Upper lobe of left lung (tissue), 6 donors: Measurements from ENCODE around the gene CAB39L. TPM values are rescaled to one million over a fixed set of nuclear protein-coding genes. Genes with fewer than 3 reads are reported as not detected.

Source experiments
- ATAC-seq, 2 donors: fragments of 200-7000 bp; cut with Tn5 transposase; one replicate each; pipeline ENCODE4 v1.9.1; 2022; ENCODE audit warnings: mild to moderate bottlenecking in 2 of 2, moderate library complexity in 2 of 2; ENCODE audit not compliant: low FRiP score in 2 of 2
- DNase-seq, 2 donors: peaks; one replicate each; pipeline ENCODE4 v3.0.0-alpha.2; 2019 to 2020
- H3K27ac ChIP-seq, 4 donors: fragments of 200-600 bp; sonication (generic); one replicate each; pipeline ENCODE4 v1.5.1; 2016 to 2019
- H3K27me3 ChIP-seq, 4 donors: fragments of 200-600 bp; sonication (generic); one replicate each; pipeline ENCODE4 v1.5.1; 2017 to 2019
- H3K36me3 ChIP-seq, 4 donors: fragments of 200-600 bp; sonication (generic); one replicate each; pipeline ENCODE4 v1.5.1; 2016 to 2019
- H3K4me1 ChIP-seq, 4 donors: fragments of 200-600 bp; sonication (generic); one replicate each; pipeline ENCODE4 v1.5.1; 2018 to 2019
- H3K4me3 ChIP-seq, 4 donors: fragments of 200-600 bp; sonication (generic); one replicate each; pipeline ENCODE4 v1.5.1; 2017 to 2019; ENCODE audit warnings: mild to moderate bottlenecking in 2 of 4, moderate library complexity in 1 of 4
- H3K9me3 ChIP-seq, 4 donors: fragments of 200-600 bp; sonication (generic); one replicate each; pipeline ENCODE4 v1.5.1; 2018 to 2019
- CTCF ChIP-seq, 6 experiments: fragments of 450-650 bp in 4 of 6; fragments of 200-600 bp in 2 of 6; sonication (generic) in 2 of 6; IDR thresholded peaks; one replicate each; pipeline ENCODE4 v1.5.1; 2016 to 2019; ENCODE audit warnings: antibody characterized with exemption in 6 of 6
- EP300 ChIP-seq, 4 donors: sonication (generic); formaldehyde crosslinking; IDR thresholded peaks; one replicate each; pipeline ENCODE4 v1.5.1; 2017; ENCODE audit warnings: antibody characterized with exemption in 4 of 4, control low read depth in 2 of 4
- POLR2A ChIP-seq, 4 donors: fragments of 450-650 bp; IDR thresholded peaks; one replicate each; pipeline ENCODE4 v1.5.1; 2016 to 2017; ENCODE audit warnings: antibody characterized with exemption in 4 of 4, mild to moderate bottlenecking in 2 of 4
- POLR2AphosphoS5 ChIP-seq, 2 donors: sonication (generic); formaldehyde crosslinking; IDR thresholded peaks; one replicate each; pipeline ENCODE4 v1.5.1; 2017; ENCODE audit warnings: antibody characterized with exemption in 2 of 2
- WGBS, 2 donors: methylation state at CpG; one replicate each; pipeline ENCODE4 v1.1.5; 2017 to 2018; 5-methylcytosine and 5-hydroxymethylcytosine counted together
- total RNA-seq, 6 donors: library from RNA; depleted of rRNA in 4 of 6; stranded (reverse); fragments of >200 nt in 4 of 6; gene quantifications; one replicate each; pipeline versions ENCODE4 v1.1.0 to v1.2.1, GENCODE V29; 2016 to 2021
- donor health status: DM: no; HTN: no; CAD: no; lungs with moderate emphysema.
- donor health status: DM: no; HTN: yes; CAD: no; lungs with severe emphysema.

Gene CAB39L
- total RNA-seq, 6 donors from 2014 or later = 12.5 to 49.2 (median 19.5) TPM

GRCh38 chr13:49446473-49446872, 2.6 kb upstream of the CAB39L start:
- Histone ChIP-seq H3K27me3 (no peaks in the 10 kb centered on the region), H3K36me3 (no peaks in the 10 kb centered on the region), H3K27ac (no peak overlapping the region), H3K9me3 (no peaks in the 10 kb centered on the region), H3K4me3 (no peak overlapping the region), H3K4me1 (peaks cover 9 to 27% (median 15%) of the 10 kb centered on the region in 4 donors)
- ATAC-seq (no peak), DNase-seq (no peak)
- TF ChIP-seq POLR2A (IDR thresholded peaks at IDR 0.05) = no peak
- no peak for TF ChIP-seq CTCF (IDR thresholded peaks at IDR 0.05)
- no peak for TF ChIP-seq EP300 (IDR thresholded peaks at IDR 0.05)
- TF ChIP-seq POLR2AphosphoS5 (IDR thresholded peaks at IDR 0.05) = no peak

DNA sequence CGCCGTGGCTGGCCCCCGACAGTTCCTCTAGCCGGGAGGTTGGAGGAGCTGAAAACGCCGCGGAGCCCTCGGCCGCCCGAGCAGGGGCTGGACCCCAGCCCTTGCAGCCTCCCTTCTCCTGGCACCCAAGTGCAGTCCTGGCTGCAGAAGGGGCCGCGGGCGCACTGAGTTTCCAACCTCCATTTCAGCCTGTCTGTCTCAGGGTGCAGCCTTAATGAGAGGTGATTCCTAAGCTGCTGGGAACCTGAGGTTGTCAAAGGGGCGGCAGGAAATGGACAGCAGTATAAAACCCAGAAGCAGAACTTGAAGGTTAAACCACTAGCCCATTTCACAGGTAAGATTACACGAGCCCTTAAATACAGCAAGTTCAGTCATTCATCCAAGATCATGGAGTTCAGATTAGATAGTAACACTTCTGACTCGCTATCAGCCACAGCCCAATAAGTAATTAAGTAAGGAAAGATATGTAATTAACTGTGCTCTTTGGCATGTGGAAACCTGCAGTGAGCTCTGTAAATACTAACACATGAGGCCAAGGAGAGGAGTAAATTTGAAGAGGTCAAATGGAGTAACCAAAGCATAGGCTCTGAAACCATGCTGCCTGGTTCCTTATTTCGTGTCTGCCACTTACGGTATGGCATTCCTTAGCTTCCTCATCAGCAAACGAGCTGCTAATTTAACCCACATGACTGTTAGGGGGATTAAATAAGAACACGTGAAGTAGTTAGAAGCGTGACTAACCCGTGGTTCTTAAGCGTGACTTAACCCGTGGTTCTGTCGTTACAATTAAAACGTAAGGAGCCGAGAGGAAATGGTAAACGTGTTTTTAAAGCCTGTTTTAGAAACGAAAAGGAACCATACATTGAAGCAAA, 896 bp upstream of the CAB39L start:
- WGBS, 2 donors = 1% methylated on average over 16 to 26 of the region's 29 CpGs
- Histone ChIP-seq H3K36me3 (no peaks in the 10 kb centered on the region), H3K4me3 (peak overlapping the region; percentile 76 to 78 (median 76))

DNA sequence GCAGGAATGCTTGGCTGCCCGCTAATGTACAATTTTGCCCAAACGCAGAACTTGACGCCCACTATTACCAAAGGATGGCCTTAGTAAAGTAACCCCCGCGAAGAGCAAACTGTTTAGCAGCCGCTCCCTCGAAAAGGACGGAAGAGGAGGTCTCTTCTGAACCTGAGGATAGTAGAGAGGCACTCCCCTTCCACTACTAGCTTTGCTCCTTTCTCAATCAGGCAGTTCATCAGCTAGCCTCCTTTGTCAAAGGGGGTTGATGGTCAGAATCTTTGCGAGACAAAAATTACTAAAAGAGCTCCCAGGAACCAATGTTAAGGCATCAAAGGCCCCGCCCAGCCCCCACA, 534 bp downstream of the CAB39L start:
- Histone ChIP-seq H3K27ac (peak overlapping the region; percentile 92 to 96 (median 94)), H3K9me3 (no peaks in the 10 kb centered on the region), H3K4me3 (peak overlapping the region; percentile 63 to 78 (median 76)), H3K36me3 (no peaks in the 10 kb centered on the region), H3K27me3 (no peaks in the 10 kb centered on the region), H3K4me1 (peaks cover 9 to 27% (median 15%) of the 10 kb centered on the region in 4 donors)
- TF ChIP-seq POLR2A (IDR thresholded peaks at IDR 0.05) (no peak), POLR2AphosphoS5 (IDR thresholded peaks at IDR 0.05) (no peak), EP300 (IDR thresholded peaks at IDR 0.05) (no peak), CTCF (IDR thresholded peaks at IDR 0.05) (no peak)
- no peak for DNase-seq
- ATAC-seq = peak in 1 of 2 donors; percentile 20
- 8% methylated on average over 10 of the region's 10 CpGs for WGBS, 2 donors

More for the DNA sequence above, 896 bp upstream of the CAB39L start:
- Histone ChIP-seq H3K27me3 (no peaks in the 10 kb centered on the region), H3K27ac (peak overlapping the region; percentile 92 to 96 (median 94)), H3K4me1 (peaks cover 9 to 27% (median 15%) of the 10 kb centered on the region in 4 donors), H3K9me3 (no peaks in the 10 kb centered on the region)
- peak in 1 of 4 donors; percentile 29 for TF ChIP-seq EP300 (IDR thresholded peaks at IDR 0.05)
- TF ChIP-seq POLR2AphosphoS5 (IDR thresholded peaks at IDR 0.05) = peak in 1 of 2 donors; percentile 60
- peak in 2 of 4 donors; percentile 54 to 74 for TF ChIP-seq POLR2A (IDR thresholded peaks at IDR 0.05)
- TF ChIP-seq CTCF (IDR thresholded peaks at IDR 0.05) = no peak
- ATAC-seq (peak in 1 of 2 donors; percentile 51), DNase-seq (peak in 1 of 2 donors; percentile 59)

GRCh38 chr13:49441846-49442245, 2.0 kb downstream of the CAB39L start:
- ATAC-seq (no peak), DNase-seq (no peak)
- H3K4me1 ChIP-seq = peaks cover 9 to 20% (median 12%) of the 10 kb centered on the region in 4 donors
- WGBS, 2 donors = 83 to 94% methylated on average over 2 of the region's 2 CpGs
- H3K9me3 ChIP-seq = no peaks in the 10 kb centered on the region
- H3K27me3 ChIP-seq = no peaks in the 10 kb centered on the region
- no peak for TF ChIP-seq EP300 (IDR thresholded peaks at IDR 0.05)
- no peak for TF ChIP-seq POLR2A (IDR thresholded peaks at IDR 0.05)
- no peak for TF ChIP-seq POLR2AphosphoS5 (IDR thresholded peaks at IDR 0.05)
- TF ChIP-seq CTCF (IDR thresholded peaks at IDR 0.05) = no peak
- no peaks in the 10 kb centered on the region for H3K36me3 ChIP-seq
- H3K4me3 ChIP-seq = no peak overlapping the region
- no peak overlapping the region for H3K27ac ChIP-seq
